GM18505 (cell line): ENCODE measurements around the gene NBPF1.
"Not testable (repeated sequence)": the region's sequence is repeated elsewhere in the genome, so short reads cannot be mapped to it uniquely, and the experiment has no call there.

ENCODE experiments used
- ATAC-seq: cut with Tn5 transposase; IDR thresholded peaks from one replicate; pipeline ENCODE4 v1.9.1; 2021; ENCODE audit not compliant: unreplicated experiment
- POLR2A ChIP-seq: IDR thresholded peaks from 4 replicates; pipeline ENCODE4 v1.6.1; 2011; ENCODE audit warnings: borderline replicate concordance; ENCODE audit not compliant: insufficient read depth, insufficient read length; ENCODE audit errors: extremely low read depth

The NBPF1 gene

GRCh38 chr1:16631248-16632043 lies 18.1 kb upstream of the NBPF1 start:
- no peak for ATAC-seq
- TF ChIP-seq POLR2A, result no peak

GRCh38 chr1:16630661-16631247 lies 17.4 kb upstream of the NBPF1 start:
- ATAC-seq, result no peak
- TF ChIP-seq POLR2A, result no peak

- not testable (repeated sequence) for ATAC-seq
Observed at GRCh38 chr1:16629916-16630530, 16.7 kb upstream of the NBPF1 start.

GRCh38 chr1:16628361-16629111 lies 15.2 kb upstream of the NBPF1 start:
- no peak for ATAC-seq
- no peak for TF ChIP-seq POLR2A

GRCh38 chr1:16626409-16626983 lies 13.1 kb upstream of the NBPF1 start:
- not testable (repeated sequence) for ATAC-seq

GRCh38 chr1:16625497-16626408 lies 12.4 kb upstream of the NBPF1 start:
- no peak for ATAC-seq
- no peak for TF ChIP-seq POLR2A

- ATAC-seq, result not testable (repeated sequence)
Observed at GRCh38 chr1:16623812-16624719, 10.7 kb upstream of the NBPF1 start.

- not testable (repeated sequence) for ATAC-seq
Observed at GRCh38 chr1:16623337-16623736, 10.0 kb upstream of the NBPF1 start.

GRCh38 chr1:16621681-16622315 lies 8.4 kb upstream of the NBPF1 start:
- ATAC-seq, result not testable (repeated sequence)

- ATAC-seq, result no peak
- TF ChIP-seq POLR2A, result no peak
Observed at GRCh38 chr1:16621300-16621658, 7.9 kb upstream of the NBPF1 start.

- ATAC-seq, result not testable (repeated sequence)
Observed at GRCh38 chr1:16619803-16620501, 6.6 kb upstream of the NBPF1 start.
